SK-N-SH (cell line): ENCODE results near the gene ADAMTS19.

Experiments used
- CTCF ChIP-seq: fragments of 200-600 bp; sonication (generic); IDR thresholded peaks from 2 replicates; pipeline ENCODE4 v1.6.1; 2017; ENCODE audit warnings: antibody characterized with exemption, mild to moderate bottlenecking, moderate library complexity
- EP300 ChIP-seq, 2 experiments: IDR thresholded peaks; 2 replicates each; pipeline versions ENCODE4 v1.4.0 to v1.6.1; 2012; ENCODE audit warnings: borderline replicate concordance in 1 of 2, low read depth in 1 of 2, low read length in 1 of 2
- POLR2AphosphoS5 ChIP-seq: IDR thresholded peaks from 2 replicates; pipeline ENCODE4 v1.6.1; 2012; ENCODE audit warnings: low read depth, low read length

DNA sequence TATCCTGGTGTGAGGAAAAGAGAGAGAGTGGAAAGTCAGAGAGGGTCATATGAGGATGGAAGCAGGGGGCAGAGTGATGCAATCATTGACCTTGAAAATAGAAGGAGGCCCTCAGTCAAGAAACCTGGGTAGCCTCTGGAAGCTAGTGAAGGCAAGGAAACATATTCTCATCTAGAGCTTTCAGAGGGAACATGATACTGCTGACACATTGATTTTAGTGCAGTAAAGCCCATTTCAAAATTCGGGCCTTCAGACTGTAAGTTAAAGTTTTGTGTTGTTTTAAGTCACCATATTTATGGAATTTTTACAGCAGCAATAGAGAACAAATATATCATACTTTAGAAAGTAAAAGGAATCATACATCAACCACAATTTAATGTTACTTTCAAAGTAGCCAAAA, 87.0 kb downstream of the ADAMTS19 start:
- TF ChIP-seq EP300 (IDR thresholded peaks at IDR 0.05; ENCODE audit: borderline replicate concordance in 1 of 2, low read depth in 1 of 2, low read length in 1 of 2) (no peak), POLR2AphosphoS5 (no peak), CTCF (no peak)
